AG04449 (cell line): ENCODE measurements around the gene TGM6.

Source experiments
- CTCF ChIA-PET: fragments of 350-600 bp; formaldehyde crosslinking; extraction: SDS; loops from one replicate; lab custom pipeline; 2021; ENCODE audit warnings: antibody characterized with exemption; lab: Yijun Ruan, JAX
- POLR2A ChIA-PET: fragments of 400-600, 350-600 bp; formaldehyde crosslinking; extraction: SDS; loops from one replicate; lab custom pipeline; 2020; ENCODE audit warnings: antibody characterized with exemption, inconsistent platforms; lab: Yijun Ruan, JAX
- DNase-seq: peaks from one replicate; pipeline ENCODE4 v3.0.0-alpha.2; 2010; ENCODE audit warnings: low read depth, low spot score
- H3K4me3 ChIP-seq: 2 replicates; pipeline ENCODE4 v1.5.1; 2011; ENCODE audit warnings: low read depth, mild to moderate bottlenecking, control low read depth, low read length
- CTCF ChIP-seq: IDR thresholded peaks from one replicate; pipeline ENCODE4 v1.5.1; 2011; ENCODE audit warnings: mild to moderate bottlenecking, moderate library complexity, low read length, control low read depth, inconsistent platforms; ENCODE audit not compliant: insufficient read depth; ENCODE audit errors: missing control alignments

Gene TGM6

GRCh38 chr20:2460752-2461424 is 80.2 kb downstream of the TGM6 start:
- H3K4me3 ChIP-seq, result no peak overlapping the region
- CTCF ChIA-PET, result interaction anchor here (1.1 to 2.4 kb wide), 3 partner anchors 9 to 253 kb away, joined by 5 to 18 read pairs (median 10); no protein-coding TSS in a partner anchor
- POLR2A ChIA-PET, result interaction anchor here (1.0 kb wide), 1 partner anchor 10 kb away, joined by 3 read pairs; the partner anchor contains the start of gene SNRPB
- no peak for TF ChIP-seq CTCF
- no peak for DNase-seq

- ChIA-PET CTCF (interaction anchor here (1.1 to 2.3 kb wide), 3 partner anchors 9 to 255 kb away, joined by 3 to 6 read pairs (median 4); no protein-coding TSS in a partner anchor), POLR2A (interaction anchor here (0.6 kb wide), 1 partner anchor 27 kb away, joined by 3 read pairs; no protein-coding TSS in a partner anchor)
- DNase-seq, result no peak
- H3K4me3 ChIP-seq, result no peak overlapping the region
- no peak for TF ChIP-seq CTCF
Measured at GRCh38 chr20:2462484-2462883, 81.8 kb downstream of the TGM6 start.

- POLR2A ChIA-PET, result no interaction called here
- CTCF ChIA-PET, result interaction anchor here (0.7 to 2.3 kb wide), 3 partner anchors 9 to 256 kb away, joined by 3 to 6 read pairs (median 4); no protein-coding TSS in a partner anchor
- no peak for TF ChIP-seq CTCF
- no peak for DNase-seq
- H3K4me3 ChIP-seq, result no peak overlapping the region
Measured at GRCh38 chr20:2463616-2464365, 83.1 kb downstream of the TGM6 start.

GRCh38 chr20:2465100-2465499 is 84.4 kb downstream of the TGM6 start:
- ChIA-PET CTCF (interaction anchor here (6.9 kb wide), 1 partner anchor 13 kb away, joined by 59 read pairs; no protein-coding TSS in a partner anchor), POLR2A (no interaction called here)
- no peak overlapping the region for H3K4me3 ChIP-seq
- TF ChIP-seq CTCF, result no peak
- DNase-seq, result no peak

GRCh38 chr20:2467412-2467811 is 86.7 kb downstream of the TGM6 start:
- no peak for TF ChIP-seq CTCF
- no peak for DNase-seq
- no peak overlapping the region for H3K4me3 ChIP-seq
- CTCF ChIA-PET, result interaction anchor here (1.3 to 6.9 kb wide), 4 partner anchors 10 to 259 kb away, joined by 3 to 59 read pairs (median 22); no protein-coding TSS in a partner anchor
- POLR2A ChIA-PET, result no interaction called here
